ENCODE measurements around the gene MBL2. TPM values are rescaled to one million over a fixed set of nuclear protein-coding genes. Genes with fewer than 3 reads are reported as not detected.
A peak's percentile ranks its signal among the peaks of the same experiment; 100 is the strongest.

Gene MBL2
- total RNA-seq (2014; rRNA removed; shearing (Covaris generic); ENCODE audit: low replicate concordance), result not detected in 2 replicates

DNA sequence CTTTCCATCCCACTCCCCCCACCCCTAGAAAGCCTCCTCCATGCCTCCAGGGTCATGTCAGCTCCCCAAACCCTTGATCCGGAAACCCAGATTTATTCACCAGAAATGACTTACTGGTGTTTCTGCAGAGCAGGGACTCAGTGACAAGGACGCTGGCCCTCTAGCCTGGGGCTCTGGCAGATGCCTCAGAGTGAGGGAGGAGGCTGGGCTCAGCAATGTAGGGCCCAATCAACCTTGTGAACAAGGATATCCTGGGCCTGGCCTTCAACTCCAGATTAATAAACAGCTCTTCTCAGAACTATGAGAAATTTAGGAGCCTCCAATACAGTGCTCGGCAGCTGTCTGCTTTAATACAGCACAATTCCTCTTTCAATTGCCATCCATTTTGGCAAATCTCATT, at the start of gene MBL2:
Gene MBL2, minus strand, starts transcription at position 162 of the 400 bp plus-strand sequence. CDS start 1,149 bp downstream, outside the sequence.
- Histone ChIP-seq H3K9me3 (no peaks in the 10 kb centered on the region), H3K27me3 (no peaks in the 10 kb centered on the region), H3K36me3 (no peaks in the 10 kb centered on the region), H3K4me3 (no peak within 1 kb of the TSS)
- DNase-seq, result no peak

DNA sequence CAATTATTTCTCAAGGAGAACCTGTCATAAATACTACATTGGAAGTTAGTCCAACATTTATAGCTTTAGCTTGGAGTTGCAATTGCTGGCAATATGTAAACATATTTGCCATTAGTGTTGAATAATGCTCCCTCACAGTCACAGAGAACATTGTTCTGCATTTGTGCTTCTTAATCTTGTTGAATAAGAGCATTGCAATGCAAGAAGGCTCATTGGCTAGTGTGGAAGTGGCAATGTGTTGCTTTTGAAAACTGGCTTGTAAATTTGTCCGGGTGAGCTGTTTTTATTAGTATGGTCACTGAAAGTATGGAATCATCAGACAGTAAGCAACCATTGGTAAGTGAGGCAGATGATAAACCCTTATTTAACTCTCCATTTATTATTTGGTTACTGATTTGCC, 47.7 kb upstream of the MBL2 start:
- H3K4me3 ChIP-seq, result no peak overlapping the region
- DNase-seq, result no peak
- H3K36me3 ChIP-seq, result no peaks in the 10 kb centered on the region
- peaks cover 6% of the 10 kb centered on the region; the same call in 1 of the 2 replicates for H3K27me3 ChIP-seq
- H3K9me3 ChIP-seq, result no peaks in the 10 kb centered on the region

DNA sequence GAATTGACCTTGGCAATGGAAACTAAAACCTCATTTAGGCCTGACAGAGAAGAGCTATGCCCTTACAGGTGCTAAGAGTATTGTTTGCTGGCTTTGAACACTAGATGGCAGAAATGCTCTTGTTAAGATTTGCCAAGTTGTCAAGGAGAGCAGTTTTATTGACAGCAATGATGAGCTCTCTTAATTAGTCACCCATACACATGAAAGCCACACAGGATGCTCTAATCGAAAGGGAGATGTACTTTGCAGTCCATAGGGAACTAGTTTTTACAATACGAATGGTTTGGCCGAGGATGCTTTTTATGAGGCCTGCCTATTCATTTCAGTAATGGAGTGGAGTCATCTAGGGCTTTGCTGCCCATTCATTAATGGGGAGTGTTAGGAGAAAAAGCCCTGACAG, 45.4 kb upstream of the MBL2 start:
- no peaks in the 10 kb centered on the region for H3K9me3 ChIP-seq
- no peak for DNase-seq
- no peaks in the 10 kb centered on the region for H3K36me3 ChIP-seq
- H3K4me3 ChIP-seq, result no peak overlapping the region
- peaks cover 6% of the 10 kb centered on the region; the same call in 1 of the 2 replicates for H3K27me3 ChIP-seq

DNA sequence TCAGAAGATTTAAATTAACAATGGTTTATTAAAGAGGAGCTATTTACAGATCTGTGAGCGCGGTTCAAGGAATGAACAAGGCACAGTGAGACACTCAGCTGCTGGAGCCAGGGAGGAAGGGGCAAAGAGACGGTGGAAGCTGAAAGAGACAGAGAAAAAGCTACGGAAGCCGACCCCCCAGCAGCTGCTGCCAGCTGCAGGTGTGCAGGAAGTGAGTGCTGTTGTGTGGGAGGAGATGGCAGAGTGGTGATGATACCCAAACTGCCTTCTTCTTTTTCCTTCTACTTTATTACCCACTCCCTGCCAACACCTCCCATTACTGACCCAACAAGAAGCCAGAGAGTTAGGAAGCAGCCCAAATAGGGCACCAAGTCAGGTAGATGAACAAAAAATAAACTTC, 41.9 kb upstream of the MBL2 start:
- no peaks in the 10 kb centered on the region for H3K36me3 ChIP-seq
- no peak for DNase-seq
- no peaks in the 10 kb centered on the region for H3K9me3 ChIP-seq
- no peaks in the 10 kb centered on the region for H3K27me3 ChIP-seq
- no peak overlapping the region for H3K4me3 ChIP-seq

DNA sequence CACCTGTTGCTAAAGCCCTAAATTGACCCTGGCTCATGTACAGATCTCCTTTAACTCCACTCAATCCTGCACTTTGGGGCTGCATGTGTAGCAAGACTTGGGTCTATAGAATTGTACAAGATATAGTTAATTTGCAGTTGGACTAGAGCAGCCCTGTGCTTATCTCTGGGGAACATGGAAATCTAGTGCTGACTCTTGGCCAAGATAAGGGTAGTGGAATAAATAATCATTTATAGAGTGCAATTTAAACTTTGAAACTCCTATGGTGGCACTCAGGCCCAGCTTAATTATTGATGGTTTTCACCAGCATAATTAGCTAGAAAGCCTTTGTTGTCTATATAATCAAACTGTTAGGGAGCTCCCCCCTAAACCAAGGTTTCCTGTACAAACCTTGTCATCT, 39.2 kb upstream of the MBL2 start:
- no peaks in the 10 kb centered on the region for H3K9me3 ChIP-seq
- no peaks in the 10 kb centered on the region for H3K36me3 ChIP-seq
- no peak overlapping the region for H3K4me3 ChIP-seq
- no peaks in the 10 kb centered on the region for H3K27me3 ChIP-seq
- no peak for DNase-seq

DNA sequence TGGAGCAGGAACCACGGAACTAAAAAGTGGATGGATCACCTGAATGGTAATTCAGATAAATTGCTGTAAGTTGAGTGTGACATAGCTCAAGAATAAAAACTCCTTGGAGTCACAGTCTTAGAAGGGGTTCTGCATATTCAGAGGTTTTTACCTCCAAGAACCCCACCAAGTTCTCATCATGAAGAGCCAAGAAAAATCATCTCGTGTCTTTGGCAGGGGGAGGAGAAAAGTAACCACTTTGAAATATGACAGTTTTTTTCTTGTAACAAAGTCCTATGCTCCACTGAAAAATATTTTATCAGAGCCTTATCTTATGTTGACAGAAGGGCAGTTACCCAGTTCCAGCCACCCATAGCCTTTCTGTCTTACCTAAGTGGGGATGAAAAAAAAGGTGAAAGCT, 38.2 kb upstream of the MBL2 start:
- DNase-seq, result no peak
- Histone ChIP-seq H3K9me3 (no peaks in the 10 kb centered on the region), H3K4me3 (no peak overlapping the region), H3K27me3 (peaks cover 5% of the 10 kb centered on the region; the same call in 1 of the 2 replicates), H3K36me3 (no peaks in the 10 kb centered on the region)

DNA sequence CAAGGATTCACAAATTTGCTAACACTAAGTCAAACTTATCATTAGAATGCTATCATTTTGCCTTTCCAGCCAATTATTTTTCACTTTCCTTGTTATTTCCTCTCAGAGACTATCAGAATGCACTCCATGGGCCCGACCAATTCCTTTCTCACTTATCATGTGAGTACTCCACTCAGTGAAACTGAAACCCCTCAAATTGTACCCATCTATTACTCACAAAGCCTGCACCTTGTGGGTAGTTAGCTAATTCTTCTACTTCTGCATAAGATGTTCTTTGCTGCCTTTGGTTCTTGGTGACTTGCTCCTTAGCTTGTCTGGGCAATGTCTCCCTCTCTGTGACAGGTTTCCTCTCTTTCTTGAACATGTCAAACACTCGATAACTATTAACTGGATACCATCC, 35.2 kb upstream of the MBL2 start:
- H3K4me3 ChIP-seq, result no peak overlapping the region
- H3K36me3 ChIP-seq, result no peaks in the 10 kb centered on the region
- H3K27me3 ChIP-seq, result peaks cover 7% of the 10 kb centered on the region; the same call in 1 of the 2 replicates
- DNase-seq, result no peak
- H3K9me3 ChIP-seq, result no peaks in the 10 kb centered on the region

DNA sequence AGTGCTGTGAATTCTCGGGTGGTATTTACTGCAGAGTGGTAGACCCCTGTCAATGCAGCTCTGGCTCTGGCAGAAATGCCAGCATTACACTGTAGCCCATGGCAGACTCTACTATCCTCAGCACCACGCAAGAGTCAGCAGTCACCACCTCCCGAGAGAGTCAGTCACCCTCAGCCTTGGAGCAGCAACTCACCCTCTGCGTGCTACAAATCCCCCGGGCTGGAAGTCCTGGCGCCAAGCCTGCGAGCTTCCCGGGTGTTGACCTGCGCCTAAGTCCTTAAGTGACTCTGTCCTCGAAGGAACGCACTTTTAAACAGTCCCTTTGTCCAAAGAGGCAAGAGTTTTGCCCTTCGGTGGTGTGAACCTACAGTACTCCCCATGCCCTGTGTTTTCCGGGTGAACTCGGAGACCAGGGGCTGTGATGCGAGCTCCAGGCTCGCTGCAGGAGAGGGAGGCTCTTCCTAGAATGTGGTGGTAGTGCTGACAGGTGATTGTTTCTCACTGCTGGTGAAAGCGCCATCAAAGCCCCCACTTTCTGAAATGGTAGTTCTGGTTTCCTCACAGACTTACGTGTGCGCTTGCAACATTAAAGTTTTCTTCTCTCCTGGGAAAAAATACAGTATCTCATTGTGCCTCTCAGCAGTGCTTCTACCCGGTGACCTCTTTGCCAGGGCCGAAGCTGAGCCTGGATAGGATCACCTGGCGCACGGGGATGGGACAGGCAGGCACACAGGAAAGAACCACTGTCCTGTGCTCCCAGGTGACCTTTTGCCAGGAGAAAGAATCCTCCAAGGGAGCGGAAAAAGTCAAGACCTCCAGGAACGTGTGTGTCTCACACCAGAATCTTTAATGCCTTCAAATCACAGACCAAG, 33.1 kb upstream of the MBL2 start:
- no peak for DNase-seq
- H3K36me3 ChIP-seq, result no peaks in the 10 kb centered on the region
- H3K9me3 ChIP-seq, result no peaks in the 10 kb centered on the region
- peaks cover 7% of the 10 kb centered on the region; the same call in 1 of the 2 replicates for H3K27me3 ChIP-seq
- H3K4me3 ChIP-seq, result no peak overlapping the region

DNA sequence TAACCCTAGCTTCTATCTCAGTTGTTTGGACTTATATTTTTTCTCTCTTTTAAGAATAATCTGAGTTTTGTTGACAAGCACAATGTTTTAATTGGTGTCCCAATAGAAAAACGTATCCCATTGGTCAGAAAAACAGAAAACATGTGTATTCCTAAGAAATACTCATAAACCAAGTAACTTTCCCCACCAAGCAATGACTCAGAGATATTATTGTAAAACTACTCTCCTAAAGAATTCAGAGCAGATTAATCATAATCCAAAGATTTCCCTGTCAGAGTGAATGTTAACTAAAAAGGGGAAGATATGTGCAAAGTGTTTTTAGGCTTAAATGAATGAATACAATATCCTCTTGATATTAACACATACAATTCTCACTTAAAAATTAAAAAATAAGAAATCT, 29.4 kb upstream of the MBL2 start:
- Histone ChIP-seq H3K9me3 (no peaks in the 10 kb centered on the region), H3K27me3 (peaks cover 7% of the 10 kb centered on the region; the same call in 1 of the 2 replicates), H3K4me3 (no peak overlapping the region), H3K36me3 (no peaks in the 10 kb centered on the region)
- no peak for DNase-seq

DNA sequence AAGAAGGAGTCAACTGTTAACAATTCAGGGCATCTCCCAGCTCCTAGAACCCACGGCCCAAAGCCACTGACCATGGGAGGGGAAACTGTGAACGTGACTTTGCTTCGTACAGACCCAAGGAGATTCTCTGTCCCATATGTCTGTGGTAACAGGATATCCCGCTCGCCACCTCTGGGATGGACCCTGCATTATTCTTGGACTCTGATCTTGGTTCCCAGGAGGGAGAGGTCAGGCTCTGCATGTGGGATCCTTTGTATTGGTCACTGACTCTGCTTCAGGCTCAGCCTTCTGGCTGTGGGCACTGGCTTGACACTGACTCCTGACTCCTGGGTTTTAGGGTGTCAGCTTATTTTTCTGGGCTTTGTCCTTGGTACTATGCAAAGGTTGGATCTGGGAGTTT, 13.5 kb upstream of the MBL2 start:
- H3K27me3 ChIP-seq, result peaks cover 2% of the 10 kb centered on the region; the same call in 1 of the 2 replicates
- H3K9me3 ChIP-seq, result no peaks in the 10 kb centered on the region
- no peaks in the 10 kb centered on the region for H3K36me3 ChIP-seq
- DNase-seq, result no peak
- H3K4me3 ChIP-seq, result no peak overlapping the region

DNA sequence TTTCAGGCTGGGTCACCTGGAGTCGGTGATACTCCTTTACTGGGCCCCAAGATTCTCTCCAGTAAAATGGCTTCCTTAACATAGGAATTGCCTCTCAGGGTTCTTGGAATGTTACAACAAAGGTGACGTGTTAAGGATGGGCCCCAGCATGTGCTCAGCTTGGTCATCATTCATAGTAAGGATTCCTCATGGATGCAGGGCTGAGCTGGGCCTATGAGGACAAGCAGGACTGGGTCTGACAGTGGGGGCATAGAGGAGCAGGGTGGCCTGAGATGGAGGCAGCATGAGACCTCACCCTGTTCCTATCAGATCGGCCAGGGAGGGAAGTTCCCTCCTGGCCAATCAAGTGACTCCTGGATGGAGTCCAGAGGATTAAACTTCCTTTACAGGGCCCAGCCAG, 12.8 kb upstream of the MBL2 start:
- Histone ChIP-seq H3K27me3 (peaks cover 2% of the 10 kb centered on the region; the same call in 1 of the 2 replicates), H3K36me3 (no peaks in the 10 kb centered on the region), H3K4me3 (no peak overlapping the region), H3K9me3 (no peaks in the 10 kb centered on the region)
- no peak for DNase-seq

DNA sequence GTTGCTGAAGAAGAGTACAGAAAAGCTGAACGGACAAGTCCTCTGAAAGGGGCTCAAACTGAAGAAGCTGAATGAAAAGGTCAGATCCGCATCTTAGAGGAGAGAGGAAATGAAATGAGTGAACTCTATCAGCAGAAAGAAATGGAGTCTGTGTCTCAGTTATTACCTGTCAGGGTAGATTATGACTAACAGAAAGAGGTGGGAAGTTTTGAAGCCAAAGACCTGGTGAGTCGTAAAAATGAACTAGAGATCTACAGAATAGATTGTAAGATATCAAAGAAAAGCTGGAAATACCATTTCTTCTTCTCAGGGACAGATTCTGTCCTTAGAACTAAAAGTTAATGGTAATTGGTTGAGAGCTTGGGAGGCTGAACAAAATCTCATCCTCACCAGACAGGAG, 11.1 kb upstream of the MBL2 start:
- Histone ChIP-seq H3K27me3 (no peaks in the 10 kb centered on the region), H3K4me3 (no peak overlapping the region), H3K9me3 (no peaks in the 10 kb centered on the region), H3K36me3 (no peaks in the 10 kb centered on the region)
- DNase-seq, result no peak

DNA sequence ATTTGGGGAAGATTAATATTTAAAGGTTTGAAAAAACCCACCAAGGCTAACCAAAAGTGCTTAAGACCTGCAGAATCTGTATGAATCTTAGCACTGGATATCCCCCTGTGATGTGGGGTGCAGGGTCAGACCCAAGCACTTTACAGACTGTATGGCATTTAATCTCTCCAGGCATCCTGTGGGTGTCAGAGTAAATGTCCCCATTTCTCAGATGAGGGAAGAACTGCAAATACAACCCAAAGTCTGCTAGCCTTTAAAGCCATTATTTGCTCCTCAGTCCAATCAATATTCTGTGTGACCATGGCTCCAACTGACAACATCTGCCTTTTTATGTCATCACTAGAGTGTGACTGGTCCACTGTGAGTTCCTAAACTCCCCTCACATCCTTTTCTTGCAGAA, 10.0 kb upstream of the MBL2 start:
- no peaks in the 10 kb centered on the region for H3K36me3 ChIP-seq
- H3K27me3 ChIP-seq, result no peaks in the 10 kb centered on the region
- no peaks in the 10 kb centered on the region for H3K9me3 ChIP-seq
- H3K4me3 ChIP-seq, result no peak overlapping the region
- no peak for DNase-seq

DNA sequence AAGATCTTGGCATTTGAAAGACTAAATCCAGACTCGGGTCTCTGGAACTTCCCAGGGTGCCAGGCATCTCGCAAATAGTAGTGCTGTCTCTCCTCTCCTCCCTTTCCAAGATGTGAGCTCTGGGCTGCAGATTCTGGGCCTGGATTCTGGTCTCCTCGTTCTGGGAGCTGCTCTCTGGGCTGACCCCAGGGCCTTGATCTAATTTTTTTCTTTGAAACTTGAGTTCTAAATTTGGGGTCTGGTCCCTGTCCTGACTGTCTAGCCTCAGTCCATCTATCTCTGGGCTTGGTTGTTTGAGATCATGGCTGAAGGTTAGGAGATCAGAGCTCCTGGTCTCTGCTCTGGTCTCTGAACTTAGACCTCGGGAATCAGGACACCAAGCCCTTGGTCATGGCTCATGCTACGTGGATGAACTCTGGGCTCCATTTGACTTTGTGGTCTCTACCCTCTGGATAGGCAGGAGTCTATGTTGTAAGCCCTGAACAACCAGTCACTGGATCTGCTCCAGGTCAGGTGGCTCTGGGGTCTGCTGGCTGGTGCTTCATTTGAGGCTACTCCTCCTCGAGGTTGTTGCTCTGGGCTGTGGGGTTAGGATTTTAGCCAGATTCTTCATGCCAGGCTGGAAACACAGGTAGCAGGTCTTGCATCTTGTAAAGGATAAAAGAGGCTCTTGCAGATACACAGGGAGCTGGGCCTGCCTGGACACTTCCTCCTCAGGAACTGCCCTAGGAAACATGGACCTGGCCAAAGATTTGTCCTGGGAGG, 8.0 kb upstream of the MBL2 start:
- H3K36me3 ChIP-seq, result no peaks in the 10 kb centered on the region
- no peak for DNase-seq
- H3K9me3 ChIP-seq, result no peaks in the 10 kb centered on the region
- no peaks in the 10 kb centered on the region for H3K27me3 ChIP-seq
- H3K4me3 ChIP-seq, result no peak overlapping the region

DNA sequence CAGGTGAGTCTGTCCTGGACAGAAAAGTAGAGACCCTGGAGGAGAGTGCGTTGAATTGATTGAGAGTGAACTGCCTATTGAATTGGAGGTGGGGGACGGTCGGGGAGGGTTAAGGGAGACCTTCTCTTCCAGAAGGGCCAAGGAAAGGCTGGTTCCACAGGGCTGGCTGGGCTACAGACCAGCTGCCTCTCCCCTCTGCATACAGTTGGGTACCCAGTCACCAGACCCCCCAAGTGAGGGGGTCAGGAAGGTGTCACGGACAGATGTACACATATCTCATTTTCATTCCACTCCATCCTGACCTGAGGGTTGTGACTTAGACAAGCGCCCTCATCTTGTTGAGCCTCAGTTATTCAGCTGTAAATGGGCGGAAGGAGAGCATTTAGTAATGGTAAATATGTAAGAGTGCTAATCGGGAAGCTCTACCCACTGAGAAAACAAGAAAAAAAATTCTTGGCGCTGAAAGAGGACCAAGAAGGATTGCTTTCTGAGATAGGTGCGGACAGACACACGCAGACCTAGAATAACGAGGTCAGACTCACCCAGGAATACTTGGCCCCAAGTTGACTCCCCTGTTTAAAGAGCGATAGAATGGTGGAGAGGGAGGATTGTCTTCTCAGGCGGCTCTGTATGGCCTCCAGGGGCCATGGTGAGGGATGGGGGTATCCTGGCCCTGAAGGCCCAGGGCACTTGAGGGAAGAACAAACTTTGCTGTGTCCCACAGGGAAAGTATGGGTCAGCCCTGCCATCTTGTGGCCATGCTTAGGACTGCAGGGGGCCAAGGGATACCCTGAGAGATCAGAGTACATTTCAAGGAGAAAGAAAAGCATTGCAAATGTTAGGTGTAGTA, 7.2 kb upstream of the MBL2 start:
- Histone ChIP-seq H3K27me3 (no peaks in the 10 kb centered on the region), H3K36me3 (no peaks in the 10 kb centered on the region), H3K9me3 (no peaks in the 10 kb centered on the region), H3K4me3 (no peak overlapping the region)
- peak; percentile 53 for DNase-seq

DNA sequence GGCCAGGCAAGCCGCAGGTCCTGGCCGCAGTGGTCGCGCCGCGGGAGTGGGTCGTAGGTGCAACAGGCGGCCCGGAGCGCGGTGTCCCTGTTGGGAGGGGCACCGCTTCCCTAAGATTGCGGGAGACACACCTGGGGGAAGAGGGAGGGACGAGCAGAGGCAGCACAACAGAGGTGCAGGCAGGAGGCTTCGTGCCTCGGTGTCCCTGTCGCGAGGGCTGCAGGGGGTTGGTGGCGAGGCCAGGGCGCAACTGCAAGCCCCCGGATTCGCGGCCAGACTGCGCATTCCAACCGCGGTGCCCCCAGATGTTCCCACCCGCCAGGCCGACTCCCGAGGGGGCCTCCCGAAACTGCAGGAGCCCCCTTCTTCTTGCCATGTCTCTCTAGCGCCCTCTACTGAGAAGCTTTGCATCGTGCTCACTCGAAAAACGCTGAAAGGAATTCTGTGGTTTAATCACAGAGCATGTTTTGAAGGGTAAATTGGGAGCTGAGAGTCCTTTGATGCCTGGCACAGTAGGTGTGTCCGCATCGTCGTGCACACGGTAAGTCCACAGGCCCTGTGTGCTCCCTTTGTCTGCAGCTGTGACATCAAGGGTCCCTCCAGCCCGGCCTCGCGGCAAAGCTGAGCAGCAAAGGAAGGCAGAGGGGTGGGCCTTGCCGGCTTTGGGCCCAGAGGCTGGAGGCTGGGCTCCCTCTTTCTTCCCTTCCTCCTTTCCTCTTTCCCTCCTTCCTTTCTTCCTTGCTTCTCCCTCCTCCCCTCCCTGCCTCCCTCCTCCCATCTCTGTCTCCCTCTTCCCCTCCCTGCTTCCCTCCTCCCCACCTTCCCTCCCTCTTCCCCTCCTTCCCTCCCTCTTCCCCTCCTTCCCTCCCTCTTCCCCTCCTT, 6.2 kb upstream of the MBL2 start:
- Histone ChIP-seq H3K27me3 (no peaks in the 10 kb centered on the region), H3K4me3 (no peak overlapping the region), H3K9me3 (no peaks in the 10 kb centered on the region), H3K36me3 (no peaks in the 10 kb centered on the region)
- no peak for DNase-seq
